ENCODE results near the gene FYN. TPM values are rescaled to one million over a fixed set of nuclear protein-coding genes. Genes with fewer than 3 reads are reported as not detected.
"Not testable (repeated sequence)": the region's sequence is repeated elsewhere in the genome, so short reads cannot be mapped to it uniquely, and the experiment has no call there.

The FYN gene
- total and polyA plus RNA-seq, 2 donors, result 93.9 to 97.6 TPM

GRCh38 chr6:111646942-111647341, 226.3 kb downstream of the FYN start:
- H3K27me3 ChIP-seq (ENCODE audit: control insufficient read depth in 2 of 2, insufficient read depth in 1 of 2, low read length in 1 of 2), result no peaks in the 10 kb centered on the region
- peaks cover 0 to 4% of the 10 kb centered on the region in 2 donors for H3K36me3 ChIP-seq (ENCODE audit: control insufficient read depth in 2 of 2, insufficient read depth in 2 of 2, low read length in 1 of 2)
- no peaks in the 10 kb centered on the region for H3K9me3 ChIP-seq (ENCODE audit: control insufficient read depth in 2 of 2, insufficient read depth in 1 of 2, low read length in 1 of 2)
- H3K27ac ChIP-seq (ENCODE audit: low read depth in 1 of 2, low read length in 1 of 2), result peak overlapping the region in 1 of 2 donors; percentile 53
- DNase-seq (ENCODE audit: low read depth in 6 of 9, low spot score in 9 of 9), result peak in 1 of 9 donors; percentile 19
- no peak overlapping the region for H3K4me3 ChIP-seq (ENCODE audit: low read length in 2 of 2)
- peaks cover 0 to 3% of the 10 kb centered on the region in 2 donors for H3K4me1 ChIP-seq (ENCODE audit: control insufficient read depth in 2 of 2, insufficient read depth in 2 of 2, low read length in 2 of 2)
- 96% methylated on average over 8 of the region's 8 CpGs for WGBS

- Histone ChIP-seq H3K27me3 (ENCODE audit: control insufficient read depth in 2 of 2, insufficient read depth in 1 of 2, low read length in 1 of 2) (no peaks in the 10 kb centered on the region), H3K4me3 (ENCODE audit: low read length in 2 of 2) (no peak overlapping the region), H3K4me1 (ENCODE audit: control insufficient read depth in 2 of 2, insufficient read depth in 2 of 2, low read length in 2 of 2) (peaks cover 0 to 3% of the 10 kb centered on the region in 2 donors), H3K27ac (ENCODE audit: low read depth in 1 of 2, low read length in 1 of 2) (no peak overlapping the region), H3K9me3 (ENCODE audit: control insufficient read depth in 2 of 2, insufficient read depth in 1 of 2, low read length in 1 of 2) (no peaks in the 10 kb centered on the region), H3K36me3 (ENCODE audit: control insufficient read depth in 2 of 2, insufficient read depth in 2 of 2, low read length in 1 of 2) (peaks cover 0 to 4% of the 10 kb centered on the region in 2 donors)
- WGBS, result 50% methylated on average over 2 of the region's 2 CpGs
- DNase-seq (ENCODE audit: low read depth in 6 of 9, low spot score in 9 of 9), result no peak
These were observed 227.2 kb downstream of the FYN start for GRCh38 chr6:111646034-111646433.

GRCh38 chr6:111644893-111645430, 228.3 kb downstream of the FYN start:
- Histone ChIP-seq H3K4me3 (ENCODE audit: low read length in 2 of 2) (no peak overlapping the region), H3K27me3 (ENCODE audit: control insufficient read depth in 2 of 2, insufficient read depth in 1 of 2, low read length in 1 of 2) (no peaks in the 10 kb centered on the region), H3K27ac (ENCODE audit: low read depth in 1 of 2, low read length in 1 of 2) (no peak overlapping the region), H3K9me3 (ENCODE audit: control insufficient read depth in 2 of 2, insufficient read depth in 1 of 2, low read length in 1 of 2) (no peaks in the 10 kb centered on the region), H3K36me3 (ENCODE audit: control insufficient read depth in 2 of 2, insufficient read depth in 2 of 2, low read length in 1 of 2) (peaks cover 0 to 2% of the 10 kb centered on the region in 2 donors), H3K4me1 (ENCODE audit: control insufficient read depth in 2 of 2, insufficient read depth in 2 of 2, low read length in 2 of 2) (peaks cover 0 to 3% of the 10 kb centered on the region in 2 donors)
- WGBS, result 50% methylated on average over 4 of the region's 4 CpGs
- no peak for DNase-seq (ENCODE audit: low read depth in 6 of 9, low spot score in 9 of 9)

GRCh38 chr6:111642463-111643158, 230.6 kb downstream of the FYN start:
- Histone ChIP-seq H3K4me3 (ENCODE audit: low read length in 2 of 2) (no peak overlapping the region), H3K4me1 (ENCODE audit: control insufficient read depth in 2 of 2, insufficient read depth in 2 of 2, low read length in 2 of 2) (no peaks in the 10 kb centered on the region), H3K27me3 (ENCODE audit: control insufficient read depth in 2 of 2, insufficient read depth in 1 of 2, low read length in 1 of 2) (no peaks in the 10 kb centered on the region), H3K27ac (ENCODE audit: low read depth in 1 of 2, low read length in 1 of 2) (no peak overlapping the region), H3K36me3 (ENCODE audit: control insufficient read depth in 2 of 2, insufficient read depth in 2 of 2, low read length in 1 of 2) (no peaks in the 10 kb centered on the region), H3K9me3 (ENCODE audit: control insufficient read depth in 2 of 2, insufficient read depth in 1 of 2, low read length in 1 of 2) (no peaks in the 10 kb centered on the region)
- WGBS, result 49% methylated on average over 7 of the region's 7 CpGs
- DNase-seq (ENCODE audit: low read depth in 6 of 9, low spot score in 9 of 9), result peak in 8 of 9 donors; percentile 22 to 74 (median 40)

GRCh38 chr6:111639266-111639665, 234.0 kb downstream of the FYN start:
- no peaks in the 10 kb centered on the region for H3K27me3 ChIP-seq (ENCODE audit: control insufficient read depth in 2 of 2, insufficient read depth in 1 of 2, low read length in 1 of 2)
- H3K36me3 ChIP-seq (ENCODE audit: control insufficient read depth in 2 of 2, insufficient read depth in 2 of 2, low read length in 1 of 2), result no peaks in the 10 kb centered on the region
- H3K9me3 ChIP-seq (ENCODE audit: control insufficient read depth in 2 of 2, insufficient read depth in 1 of 2, low read length in 1 of 2), result no peaks in the 10 kb centered on the region
- no peaks in the 10 kb centered on the region for H3K4me1 ChIP-seq (ENCODE audit: control insufficient read depth in 2 of 2, insufficient read depth in 2 of 2, low read length in 2 of 2)
- no peak overlapping the region for H3K4me3 ChIP-seq (ENCODE audit: low read length in 2 of 2)
- no peak overlapping the region for H3K27ac ChIP-seq (ENCODE audit: low read depth in 1 of 2, low read length in 1 of 2)
- DNase-seq (ENCODE audit: low read depth in 6 of 9, low spot score in 9 of 9), result no peak

- H3K36me3 ChIP-seq (ENCODE audit: control insufficient read depth in 2 of 2, insufficient read depth in 2 of 2, low read length in 1 of 2); H3K27ac ChIP-seq (ENCODE audit: low read depth in 1 of 2, low read length in 1 of 2); H3K9me3 ChIP-seq (ENCODE audit: control insufficient read depth in 2 of 2, insufficient read depth in 1 of 2, low read length in 1 of 2); H3K4me1 ChIP-seq (ENCODE audit: control insufficient read depth in 2 of 2, insufficient read depth in 2 of 2, low read length in 2 of 2); H3K4me3 ChIP-seq (ENCODE audit: low read length in 2 of 2); DNase-seq (ENCODE audit: low read depth in 6 of 9, low spot score in 9 of 9); H3K27me3 ChIP-seq (ENCODE audit: control insufficient read depth in 2 of 2, insufficient read depth in 1 of 2, low read length in 1 of 2): not testable (repeated sequence)
- WGBS, result 90% methylated on average over 1 of the region's 1 CpG
These were observed 238.3 kb downstream of the FYN start for GRCh38 chr6:111634981-111635380.

GRCh38 chr6:111633822-111634221, 239.4 kb downstream of the FYN start:
- H3K27ac ChIP-seq (ENCODE audit: low read depth in 1 of 2, low read length in 1 of 2), result no peak overlapping the region
- DNase-seq (ENCODE audit: low read depth in 6 of 9, low spot score in 9 of 9), result no peak
- WGBS, result 97% methylated on average over 1 of the region's 1 CpG
- H3K9me3 ChIP-seq (ENCODE audit: control insufficient read depth in 2 of 2, insufficient read depth in 1 of 2, low read length in 1 of 2), result peaks cover 0 to 5% of the 10 kb centered on the region in 2 donors
- H3K4me1 ChIP-seq (ENCODE audit: control insufficient read depth in 2 of 2, insufficient read depth in 2 of 2, low read length in 2 of 2), result no peaks in the 10 kb centered on the region
- H3K36me3 ChIP-seq (ENCODE audit: control insufficient read depth in 2 of 2, insufficient read depth in 2 of 2, low read length in 1 of 2), result no peaks in the 10 kb centered on the region
- H3K27me3 ChIP-seq (ENCODE audit: control insufficient read depth in 2 of 2, insufficient read depth in 1 of 2, low read length in 1 of 2), result no peaks in the 10 kb centered on the region
- no peak overlapping the region for H3K4me3 ChIP-seq (ENCODE audit: low read length in 2 of 2)

- H3K36me3 ChIP-seq (ENCODE audit: control insufficient read depth in 2 of 2, insufficient read depth in 2 of 2, low read length in 1 of 2), result no peaks in the 10 kb centered on the region
- no peak overlapping the region for H3K27ac ChIP-seq (ENCODE audit: low read depth in 1 of 2, low read length in 1 of 2)
- H3K4me3 ChIP-seq (ENCODE audit: low read length in 2 of 2), result no peak overlapping the region
- 96% methylated on average over 4 of the region's 4 CpGs for WGBS
- peaks cover 0 to 5% of the 10 kb centered on the region in 2 donors for H3K9me3 ChIP-seq (ENCODE audit: control insufficient read depth in 2 of 2, insufficient read depth in 1 of 2, low read length in 1 of 2)
- DNase-seq (ENCODE audit: low read depth in 6 of 9, low spot score in 9 of 9), result no peak
- H3K27me3 ChIP-seq (ENCODE audit: control insufficient read depth in 2 of 2, insufficient read depth in 1 of 2, low read length in 1 of 2), result no peaks in the 10 kb centered on the region
- no peaks in the 10 kb centered on the region for H3K4me1 ChIP-seq (ENCODE audit: control insufficient read depth in 2 of 2, insufficient read depth in 2 of 2, low read length in 2 of 2)
These were observed 240.6 kb downstream of the FYN start for GRCh38 chr6:111632468-111633247.

- Histone ChIP-seq H3K9me3 (ENCODE audit: control insufficient read depth in 2 of 2, insufficient read depth in 1 of 2, low read length in 1 of 2) (peaks cover 0 to 5% of the 10 kb centered on the region in 2 donors), H3K27ac (ENCODE audit: low read depth in 1 of 2, low read length in 1 of 2) (no peak overlapping the region), H3K36me3 (ENCODE audit: control insufficient read depth in 2 of 2, insufficient read depth in 2 of 2, low read length in 1 of 2) (no peaks in the 10 kb centered on the region), H3K4me3 (ENCODE audit: low read length in 2 of 2) (no peak overlapping the region), H3K27me3 (ENCODE audit: control insufficient read depth in 2 of 2, insufficient read depth in 1 of 2, low read length in 1 of 2) (no peaks in the 10 kb centered on the region), H3K4me1 (ENCODE audit: control insufficient read depth in 2 of 2, insufficient read depth in 2 of 2, low read length in 2 of 2) (no peaks in the 10 kb centered on the region)
- DNase-seq (ENCODE audit: low read depth in 6 of 9, low spot score in 9 of 9), result no peak
- WGBS, result 84% methylated on average over 8 of the region's 8 CpGs
These were observed 241.3 kb downstream of the FYN start for GRCh38 chr6:111631903-111632460.
